HG02623 (cell line): ENCODE data around the gene F13A1.
"Not testable (repeated sequence)": the region's sequence is repeated elsewhere in the genome, so short reads cannot be mapped to it uniquely, and the experiment has no call there.

Experiments
- ATAC-seq: cut with Tn5 transposase; IDR thresholded peaks from one replicate; pipeline ENCODE4 v1.9.1; 2021; ENCODE audit warnings: moderate library complexity; ENCODE audit not compliant: unreplicated experiment

F13A1 gene

DNA sequence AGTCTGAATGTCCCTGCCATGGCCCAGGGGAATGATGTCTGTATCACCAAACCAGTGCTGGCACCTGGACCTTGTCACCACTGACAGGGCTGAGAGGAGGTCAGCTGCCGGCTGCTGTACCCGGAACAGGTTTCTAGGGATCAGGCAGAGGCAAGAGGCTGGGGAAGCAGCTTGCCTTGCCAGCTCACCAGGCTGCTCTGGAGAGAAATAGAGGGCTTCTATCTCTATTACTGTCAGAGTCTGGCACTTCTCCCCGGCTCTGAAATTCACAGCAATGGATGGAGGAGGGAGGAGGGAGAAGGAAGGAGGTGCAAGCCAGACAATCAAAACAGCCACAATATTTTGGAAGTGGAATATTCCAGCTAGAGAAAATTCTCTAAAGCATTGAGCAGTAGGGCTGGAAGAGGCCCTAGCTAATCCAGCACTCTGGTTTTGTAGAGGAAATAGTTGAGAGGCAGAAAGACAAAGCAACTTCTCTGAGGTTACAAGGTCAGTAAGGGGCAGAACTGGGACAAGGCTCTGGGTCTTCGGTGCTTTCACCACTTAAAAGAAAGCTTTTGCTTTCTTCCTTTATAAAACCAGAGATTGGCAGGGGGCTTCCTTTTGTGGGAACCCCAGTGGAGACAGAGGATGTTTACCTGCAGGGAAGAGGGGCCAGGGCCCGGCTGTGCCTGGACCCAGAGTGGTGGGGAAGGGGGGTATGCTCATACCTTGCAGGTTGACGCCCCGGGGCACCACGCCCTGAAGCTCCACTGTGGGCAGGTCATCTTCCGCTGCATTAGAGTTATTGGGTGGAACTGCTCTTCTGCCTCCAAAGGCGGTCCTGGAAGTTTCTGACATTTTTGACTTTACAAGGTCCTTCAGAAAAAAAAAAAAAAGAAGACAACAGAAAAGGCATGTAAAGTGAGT is 2.4 kb downstream of the F13A1 start:
- ATAC-seq, result no peak

DNA sequence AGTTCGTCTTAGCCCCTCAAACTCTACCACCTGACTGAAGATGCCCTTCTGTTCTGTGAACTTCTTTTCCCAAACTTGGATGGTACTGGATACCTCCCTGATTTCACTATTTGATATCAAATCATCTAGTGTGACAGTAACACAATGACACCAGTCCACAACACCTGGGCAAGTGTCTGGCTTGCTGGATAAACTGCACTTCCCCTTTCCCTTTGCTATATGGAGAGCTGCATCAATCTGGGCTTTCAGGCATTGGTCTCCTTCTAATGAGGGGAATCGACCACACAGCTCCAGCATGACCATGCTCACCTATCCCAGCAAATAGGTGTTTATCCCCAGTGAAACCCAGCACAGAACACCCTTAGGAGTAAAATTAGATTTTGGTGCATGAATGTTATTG is 3.1 kb downstream of the F13A1 start:
- ATAC-seq, result no peak

DNA sequence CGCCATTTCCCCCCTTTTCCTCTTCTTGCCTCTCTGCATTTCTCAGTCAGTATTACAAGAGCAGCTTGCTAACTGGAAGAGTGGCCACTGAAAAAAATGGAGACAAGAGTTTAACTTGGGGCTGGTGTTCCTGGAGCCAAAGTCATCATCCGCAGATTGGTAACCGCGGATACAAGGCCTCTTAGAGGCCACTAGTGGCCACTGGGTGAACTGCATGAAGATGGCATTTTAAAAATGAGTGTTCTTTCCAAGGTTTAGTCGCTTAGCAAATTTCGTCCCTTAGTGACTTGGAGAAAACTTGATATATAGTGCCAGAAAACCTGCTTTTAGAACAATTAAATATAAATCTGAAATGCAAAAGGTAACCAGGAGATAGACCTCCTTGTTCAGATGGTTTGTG is 4.8 kb downstream of the F13A1 start:
- ATAC-seq, result no peak

DNA sequence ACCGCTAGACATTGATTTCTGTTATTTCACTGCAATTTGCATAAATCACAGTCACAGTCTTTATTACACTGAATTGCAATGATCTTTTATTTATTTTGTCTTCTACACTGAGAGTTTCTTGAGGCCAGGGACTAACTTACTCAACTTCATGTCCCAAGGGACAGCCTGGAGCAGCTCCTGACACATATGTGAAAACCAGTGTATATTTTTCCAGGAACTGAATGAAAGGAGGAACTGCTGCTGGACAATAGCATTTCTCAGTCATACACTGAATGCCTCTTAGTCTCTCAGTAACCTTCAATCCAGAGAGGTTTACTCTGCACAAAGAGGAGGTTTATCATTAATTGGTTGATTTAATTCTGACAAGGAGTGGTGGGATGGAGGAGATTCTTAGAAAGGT is 5.9 kb downstream of the F13A1 start:
- no peak for ATAC-seq

DNA sequence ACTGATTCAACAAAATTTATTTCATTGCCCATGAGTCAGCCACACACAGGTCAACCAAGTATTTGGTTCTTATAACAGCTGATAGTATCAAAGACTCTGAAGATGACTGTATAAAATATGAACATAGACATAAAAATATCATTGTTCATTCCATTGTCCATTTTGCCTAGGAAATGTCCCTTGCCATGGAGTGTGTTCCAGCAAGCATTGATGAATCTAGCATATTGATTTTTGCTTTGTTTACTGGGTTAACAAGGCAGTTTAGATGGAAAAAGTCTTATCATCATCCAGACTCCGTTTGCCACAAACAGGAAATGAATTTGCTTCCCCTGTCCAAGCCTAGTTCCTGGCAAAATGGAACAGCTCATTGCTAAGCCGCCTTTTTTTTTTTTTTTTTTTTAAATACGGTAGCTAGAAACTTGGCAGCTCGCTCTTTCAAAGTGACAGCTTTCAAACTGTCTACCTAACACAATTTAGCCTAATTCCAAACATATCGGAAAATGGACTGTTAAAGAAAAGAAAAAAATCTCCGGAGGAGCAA is 7.5 kb downstream of the F13A1 start:
- ATAC-seq, result no peak

DNA sequence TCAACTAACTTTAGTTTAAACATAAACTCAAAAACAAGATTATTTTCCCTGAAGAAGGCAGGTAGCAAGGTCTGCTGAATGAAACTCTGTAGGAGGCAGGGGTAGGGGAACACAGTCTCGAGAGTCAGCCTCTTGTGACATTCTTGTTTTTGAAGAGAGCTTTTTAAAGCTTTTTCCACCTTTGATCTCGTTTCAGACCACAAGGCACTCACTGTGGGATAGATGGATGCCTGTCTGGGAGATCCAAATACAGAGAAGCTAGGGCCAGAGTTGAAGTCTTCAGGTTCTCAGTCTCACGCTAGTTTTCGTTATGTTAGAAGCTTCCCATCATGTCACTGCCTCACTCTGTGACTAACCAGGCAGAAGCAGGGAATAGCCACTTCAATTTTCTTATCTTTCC is 14.9 kb downstream of the F13A1 start:
- no peak for ATAC-seq

DNA sequence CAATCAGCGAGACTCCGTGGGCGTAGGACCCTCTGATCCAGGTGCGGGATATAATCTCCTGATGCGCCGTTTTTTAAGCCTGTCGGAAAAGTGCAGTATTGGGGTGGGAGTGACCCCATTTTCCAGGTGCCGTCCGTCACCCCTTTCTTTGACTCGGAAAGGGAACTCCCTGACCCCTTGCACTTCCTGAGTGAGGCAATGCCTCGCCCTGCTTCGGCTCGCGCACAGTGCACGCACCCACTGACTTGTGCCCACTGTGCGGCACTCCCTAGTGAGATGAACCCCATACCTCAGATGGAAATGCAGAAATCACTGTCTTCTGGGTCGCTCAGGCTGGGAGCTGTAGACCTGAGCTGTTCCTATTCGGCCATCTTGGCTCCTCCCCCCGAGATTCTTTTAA is 20.1 kb downstream of the F13A1 start:
- not testable (repeated sequence) for ATAC-seq

DNA sequence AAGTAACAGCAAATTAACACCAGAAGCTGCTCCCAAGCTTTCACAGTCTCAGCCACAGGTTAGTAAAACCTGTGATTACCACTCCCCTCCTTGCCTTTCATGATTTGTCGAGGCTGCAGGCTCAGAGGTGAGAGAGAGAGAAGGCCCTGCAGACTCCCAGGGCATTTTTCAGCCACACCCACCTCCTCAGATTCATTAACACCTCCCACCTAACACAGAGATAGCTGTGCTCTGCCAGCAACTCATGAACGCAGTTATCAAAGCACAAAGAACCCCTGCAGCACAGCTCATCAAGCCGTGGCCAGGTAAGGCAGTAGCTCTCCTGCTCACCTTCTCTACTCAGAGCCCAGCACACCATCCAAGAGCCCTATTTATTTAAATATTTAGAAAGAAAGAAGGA is 27.1 kb downstream of the F13A1 start:
- ATAC-seq, result no peak

DNA sequence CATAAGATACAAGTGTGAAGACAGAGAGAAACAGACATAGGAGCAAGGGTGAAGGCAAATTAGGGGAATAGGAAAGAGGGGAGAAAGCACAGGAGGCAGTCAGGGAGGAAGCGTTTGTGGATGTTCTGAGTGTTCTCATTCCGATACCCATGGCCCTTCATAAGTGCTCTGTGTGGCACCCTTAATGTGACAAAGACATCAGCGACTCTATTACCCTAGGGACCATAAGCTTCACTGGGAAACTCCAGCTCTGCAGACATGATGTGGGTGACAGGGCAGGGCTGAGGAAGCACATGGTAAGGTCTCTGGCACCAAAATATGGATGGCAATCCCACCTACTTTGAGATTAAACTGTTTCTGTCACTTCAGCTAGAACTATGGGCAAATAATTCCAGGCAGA is 33.0 kb downstream of the F13A1 start:
- ATAC-seq, result no peak

DNA sequence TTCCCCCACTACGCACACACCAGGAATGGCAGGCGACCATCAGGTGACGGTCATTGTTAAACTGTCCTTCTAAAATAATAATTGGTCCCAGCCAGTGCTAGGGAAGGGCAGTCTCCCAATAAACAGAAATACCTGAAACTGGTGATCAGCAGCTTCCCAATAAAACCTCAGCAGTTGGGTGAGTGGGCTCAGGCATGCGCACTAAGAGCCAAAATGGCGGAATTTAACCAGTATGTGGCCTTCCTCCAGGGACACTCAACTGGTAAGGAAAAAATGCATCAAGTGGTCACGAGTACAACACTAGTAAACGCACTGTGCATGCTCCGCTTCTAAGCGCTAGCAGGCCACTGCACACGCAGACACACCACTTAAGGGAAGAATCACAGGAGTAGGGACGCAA is 34.8 kb downstream of the F13A1 start:
- no peak for ATAC-seq

DNA sequence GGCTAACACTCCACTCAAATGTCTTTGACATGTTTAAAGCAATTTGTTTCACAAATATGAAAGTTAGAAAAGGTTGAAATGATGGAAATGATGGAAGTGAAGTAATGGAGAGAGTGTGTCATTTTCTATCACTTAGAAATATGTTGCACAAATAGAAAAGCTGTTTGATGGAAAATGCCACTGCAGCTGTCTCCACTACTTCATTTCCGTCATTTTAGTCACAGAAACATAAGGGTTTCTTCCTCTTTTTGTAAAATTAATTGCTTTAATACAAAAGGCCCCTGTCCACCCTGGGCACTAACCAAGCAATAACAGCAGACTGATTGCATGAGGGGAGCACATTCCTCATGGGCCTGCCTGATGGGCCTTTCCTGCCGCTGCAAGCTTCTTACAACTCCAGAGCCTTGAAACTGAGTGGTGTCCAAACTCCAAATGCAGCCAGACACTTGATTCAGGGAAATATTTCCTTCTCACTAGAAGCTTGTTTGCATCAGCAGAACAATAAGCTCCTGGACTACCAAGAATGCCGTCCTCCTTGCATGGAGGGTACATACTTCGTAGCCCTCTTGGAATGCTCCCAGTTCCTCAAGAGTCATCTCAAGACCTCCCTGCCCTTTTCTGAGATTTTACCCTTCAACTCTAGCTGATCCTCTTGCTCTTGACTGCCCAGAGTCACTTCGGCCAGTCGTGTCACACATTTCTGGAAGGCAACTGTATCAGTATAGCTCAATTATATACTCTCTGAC is 36.1 kb downstream of the F13A1 start:
- no peak for ATAC-seq

DNA sequence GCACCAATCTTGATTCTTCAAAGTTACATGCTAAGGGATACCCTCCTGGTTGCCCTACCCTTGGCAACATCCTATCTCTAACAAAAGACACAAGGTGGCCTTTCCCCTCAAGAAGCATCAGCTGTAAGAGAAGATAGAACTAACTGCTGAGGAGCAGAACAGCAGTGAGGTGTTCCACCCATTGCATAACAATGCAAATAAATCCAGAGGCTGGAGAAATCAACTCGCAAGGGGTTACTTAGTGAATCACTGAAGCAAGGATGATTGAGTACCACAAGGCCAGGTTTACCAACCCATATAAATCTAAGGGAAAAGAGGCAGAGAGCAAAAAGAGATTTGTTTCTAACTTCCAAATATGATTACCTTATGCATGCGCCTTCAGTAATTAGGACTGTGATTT is 36.7 kb downstream of the F13A1 start:
- no peak for ATAC-seq

DNA sequence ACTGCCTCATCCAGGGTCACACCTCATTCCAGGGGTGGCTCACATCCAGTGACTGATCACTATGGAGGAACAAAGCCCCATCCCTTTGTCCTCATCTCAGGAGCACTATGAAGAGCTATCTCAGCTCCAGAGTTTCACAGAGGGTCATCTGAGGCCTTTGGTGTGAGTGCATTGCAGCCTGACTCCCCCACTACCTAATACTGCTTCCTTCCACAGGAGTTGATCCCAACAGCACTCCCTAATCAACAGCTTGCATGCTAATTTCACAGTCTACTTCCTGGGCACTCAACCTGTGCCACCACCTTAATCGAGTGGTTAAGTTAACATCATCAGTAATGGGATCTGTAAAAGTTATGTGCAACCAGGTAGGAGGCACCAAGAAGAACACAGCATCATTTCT is 37.7 kb downstream of the F13A1 start:
- no peak for ATAC-seq

DNA sequence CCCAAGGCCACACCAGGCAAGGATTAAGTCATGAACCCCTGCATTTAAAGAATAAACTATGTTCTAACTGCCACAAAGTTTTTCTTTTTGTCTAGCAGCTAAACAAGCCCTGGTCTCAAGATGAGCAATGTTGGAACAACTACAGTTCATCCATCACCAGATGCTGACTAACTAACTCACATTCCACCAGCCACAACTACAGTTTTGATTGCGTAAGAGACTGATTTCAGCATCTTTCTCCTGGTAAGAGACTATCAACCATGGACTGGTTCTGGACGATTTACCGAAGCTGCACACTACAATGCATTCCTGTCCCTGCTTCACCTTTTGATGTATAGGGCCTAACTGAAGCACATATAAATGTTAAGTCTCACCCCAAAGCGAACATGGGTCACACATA is 43.0 kb downstream of the F13A1 start:
- ATAC-seq, result no peak

DNA sequence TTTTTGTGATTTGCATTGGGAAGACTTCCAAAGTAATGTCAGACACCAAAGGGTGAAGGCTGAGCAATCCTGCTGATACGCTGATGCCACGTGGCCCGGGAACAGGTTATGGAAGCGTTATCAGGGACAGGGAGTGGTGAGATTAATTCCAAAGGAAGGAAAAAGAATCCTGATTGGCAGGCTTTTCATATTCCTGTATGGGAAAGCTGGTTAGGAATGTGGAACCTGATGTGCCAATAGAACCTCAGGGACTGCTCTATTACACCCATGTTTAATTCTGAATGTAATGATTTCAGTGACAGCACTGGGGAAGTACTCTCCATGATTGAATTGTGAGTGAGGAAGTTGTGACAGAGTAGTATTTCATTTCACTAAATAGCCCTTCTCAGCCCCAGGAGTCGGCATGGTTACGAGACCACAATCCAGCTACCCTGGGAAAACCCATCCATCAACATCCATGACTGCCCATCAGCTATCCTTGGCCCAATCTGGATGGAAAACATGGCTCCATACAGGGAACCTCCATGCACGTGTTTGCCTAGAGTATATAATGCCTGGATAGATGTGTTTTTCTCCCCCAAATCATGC is 49.4 kb downstream of the F13A1 start:
- ATAC-seq, result no peak

DNA sequence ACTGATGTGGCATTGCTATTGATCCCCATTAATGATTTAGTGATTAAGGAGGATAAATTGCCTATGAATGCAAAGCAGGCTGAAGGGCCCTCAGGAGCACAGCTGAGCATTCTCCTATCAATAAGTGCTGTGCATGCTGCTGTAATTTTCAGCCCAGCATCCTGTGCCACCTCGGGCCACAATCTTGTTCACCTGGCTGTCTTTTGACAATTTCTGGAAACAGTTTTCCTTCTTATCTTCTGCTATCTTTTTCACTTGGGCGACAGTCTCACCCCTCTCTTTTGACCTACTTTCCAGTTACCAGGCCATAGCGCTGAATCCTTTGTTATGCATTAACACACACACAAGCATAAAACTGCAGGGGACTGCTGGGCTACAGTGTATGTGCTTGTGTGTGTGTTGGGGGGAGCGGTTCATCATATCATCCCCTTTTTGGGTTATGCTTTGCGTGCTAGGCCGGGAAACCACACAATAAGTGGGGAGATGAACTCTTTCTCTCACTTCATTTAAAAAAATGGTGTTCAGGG is 60.2 kb downstream of the F13A1 start:
- no peak for ATAC-seq

DNA sequence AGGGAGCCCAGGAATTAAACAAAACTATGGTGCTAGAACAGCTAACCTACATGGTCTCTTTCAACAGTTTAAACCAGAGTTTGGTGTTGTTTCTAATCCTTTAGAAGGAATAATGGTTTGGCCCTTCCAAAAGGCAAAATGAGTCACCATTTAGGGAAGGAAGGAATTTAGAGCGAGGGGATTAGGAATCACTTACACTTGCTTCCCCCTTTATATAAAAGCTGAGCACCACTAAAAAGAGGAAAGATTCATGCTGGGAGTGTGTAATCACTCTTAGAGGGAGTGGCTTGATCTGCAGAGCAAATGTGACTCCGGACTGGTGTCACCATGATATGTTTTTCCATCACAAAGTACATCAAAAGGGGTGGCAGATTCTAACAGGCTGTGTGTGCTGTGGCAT is 63.6 kb downstream of the F13A1 start:
- no peak for ATAC-seq

DNA sequence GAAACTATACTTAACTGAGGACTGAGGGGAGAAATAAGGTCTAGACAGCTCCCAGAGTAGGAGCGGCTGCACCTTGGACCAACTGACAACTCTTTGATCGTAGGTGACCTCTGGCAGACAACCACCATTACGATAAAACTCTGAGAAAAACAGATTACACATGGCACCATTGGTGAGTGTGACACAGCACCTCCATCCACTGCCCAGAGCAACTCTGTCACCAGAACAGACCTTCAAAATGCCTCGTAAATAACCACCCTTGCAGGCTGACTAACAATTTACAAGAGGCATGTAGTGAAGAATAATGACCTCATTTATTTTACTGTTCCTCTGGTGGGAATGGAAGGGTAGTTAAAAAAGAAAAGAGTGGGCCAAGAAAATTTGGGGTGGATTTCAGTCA is 64.2 kb downstream of the F13A1 start:
- no peak for ATAC-seq

DNA sequence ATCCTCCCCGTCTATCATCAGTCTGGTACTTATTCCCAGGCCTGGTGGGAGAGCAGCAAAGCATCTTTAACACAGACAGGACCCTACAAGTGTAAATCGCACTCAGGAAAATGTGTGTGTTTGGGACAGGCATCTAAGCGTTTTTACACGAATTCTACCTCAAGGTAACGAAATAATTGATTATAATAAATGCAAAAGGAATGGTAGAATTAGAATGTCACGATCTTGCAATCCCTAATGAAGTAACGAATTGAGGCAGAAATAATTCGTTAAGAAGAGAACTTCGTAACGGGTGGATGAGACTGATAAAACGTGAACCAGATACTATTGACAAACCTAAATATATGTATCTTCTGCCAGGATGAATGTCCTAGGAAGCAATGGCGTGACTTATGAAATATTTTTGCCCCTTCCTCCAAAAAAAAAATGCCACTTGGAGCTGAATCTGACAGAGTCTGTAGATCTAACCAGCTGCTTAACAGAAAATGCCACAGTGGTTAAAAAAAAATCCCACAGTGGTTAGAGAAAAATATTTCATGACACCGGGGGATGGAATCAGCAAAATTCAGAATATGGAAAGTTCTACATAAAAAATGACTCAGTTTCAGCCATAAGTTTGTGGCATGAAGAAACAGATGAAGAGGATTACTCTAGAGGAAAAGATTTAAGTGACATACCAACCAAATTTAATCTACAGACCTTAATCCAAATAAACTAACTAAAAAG is 68.7 kb downstream of the F13A1 start:
- ATAC-seq, result no peak

DNA sequence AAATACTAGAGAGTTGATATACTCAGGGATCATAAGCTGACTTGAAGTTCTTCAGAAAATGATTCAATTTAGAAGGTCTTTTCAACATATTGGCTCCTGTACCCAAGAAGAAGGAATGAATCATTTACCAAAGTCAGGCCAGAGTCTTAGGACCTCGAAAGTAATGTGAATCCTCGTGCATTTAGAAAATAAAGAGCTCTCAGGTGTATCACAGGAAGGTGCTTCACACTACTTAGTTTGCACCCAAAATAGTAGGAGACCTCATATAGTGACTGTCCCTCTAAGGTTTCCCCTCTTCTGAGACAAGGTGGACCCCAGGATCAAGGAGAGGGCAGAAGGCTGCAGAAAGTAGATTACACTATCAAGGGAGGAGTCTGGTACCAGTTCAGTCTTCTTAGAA is 71.8 kb downstream of the F13A1 start:
- no peak for ATAC-seq

DNA sequence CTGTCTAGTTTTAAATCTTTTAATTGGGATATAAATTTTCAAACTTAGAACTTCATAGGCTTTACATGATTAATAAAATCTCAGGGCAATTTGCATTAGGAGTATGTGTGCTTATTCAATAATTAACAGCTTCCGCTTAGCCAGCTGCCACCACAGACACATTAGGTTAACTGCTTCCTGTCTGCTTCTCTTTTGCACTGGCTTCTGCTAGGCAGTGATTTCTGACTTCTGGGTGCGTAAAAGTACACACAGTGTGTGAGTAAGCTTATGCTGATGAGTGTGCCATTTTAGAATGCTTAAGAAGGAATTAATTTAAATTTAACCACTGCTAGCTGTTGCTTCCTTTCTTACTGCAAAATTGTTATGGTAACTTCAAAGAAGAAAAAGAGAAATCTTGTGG is 73.9 kb downstream of the F13A1 start:
- peak; percentile 63 for ATAC-seq
